Activated CD4-positive, alpha-beta T cell treated with anti-CD3 and anti-CD28 coated beads for 36 hours (primary cell): Measurements from ENCODE around the gene PSENEN. TPM values are rescaled to one million over a fixed set of nuclear protein-coding genes. Genes with fewer than 3 reads are reported as not detected.
A peak's percentile ranks its signal among the peaks of the same experiment; 100 is the strongest.

Experiments used
- ATAC-seq: fragments of 200-7000 bp; cut with Tn5 transposase; one replicate; pipeline ENCODE4 v1.10.0; 2021; ENCODE audit warnings: mild to moderate bottlenecking, moderate library complexity
- CTCF ChIA-PET: fragments of 350-600 bp; sonication (Branson Sonifier 250); formaldehyde crosslinking; loops from one replicate; lab custom pipeline; 2021; ENCODE audit warnings: antibody characterized with exemption; lab: Charles Lee
- POLR2A ChIA-PET: fragments of 350-600 bp; sonication (Branson Sonifier 250); formaldehyde crosslinking; loops from one replicate; lab custom pipeline; 2021; ENCODE audit warnings: antibody characterized with exemption, inconsistent platforms; lab: Charles Lee
- DNase-seq: peaks from one replicate; pipeline ENCODE4 v3.0.0-alpha.2; 2020
- H3K27ac Mint-ChIP-seq: one replicate; pipeline ENCODE4 v1.8.0; 2021; ENCODE audit warnings: mixed read lengths
- H3K27me3 Mint-ChIP-seq: one replicate; pipeline ENCODE4 v1.8.0; 2021; ENCODE audit warnings: mixed read lengths
- H3K36me3 Mint-ChIP-seq: one replicate; pipeline ENCODE4 v1.8.0; 2021; ENCODE audit warnings: low read depth, mixed read lengths
- H3K4me1 Mint-ChIP-seq: one replicate; pipeline ENCODE4 v1.8.0; 2021; ENCODE audit warnings: mixed read lengths
- H3K4me3 Mint-ChIP-seq: one replicate; pipeline ENCODE4 v1.8.0; 2021; ENCODE audit warnings: mild to moderate bottlenecking, moderate library complexity, mixed read lengths
- H3K9me3 Mint-ChIP-seq: one replicate; pipeline ENCODE4 v1.8.0; 2021; ENCODE audit warnings: low read depth, mixed read lengths
- intact Hi-C, 2 experiments: fragments of 100-400 bp; cut with DNase I in 1 of 2; cut with micrococcal nuclease in 1 of 2; formaldehyde crosslinking; loops; one replicate each; pipeline versions ENCODE4 v1.14.2 to v1.15.1; 2022 to 2024; cut with DNase I, micrococcal nuclease
- total RNA-seq, 2 experiments: library from RNA; stranded (reverse); gene quantifications; one replicate each; pipeline ENCODE4 v1.2.3, GENCODE V29; 2021

PSENEN gene
- total RNA-seq, 2 experiments from 2014 or later: 36.0 to 37.9 TPM

GRCh38 chr19:35741203-35741515 lies 4.3 kb upstream of the PSENEN start:
- no peaks in the 10 kb centered on the region for H3K9me3 Mint-ChIP-seq
- intact Hi-C loops: loop anchor here (1.0 to 10.0 kb wide), 6 partner anchors 48 to 596 kb away; partner anchors contain the start of genes ETV2 (in 1 of the 2), FXYD7 (in 1 of the 2), POLR2I (in 1 of the 2) and SDHAF1 (in 1 of the 2)
- no peaks in the 10 kb centered on the region for H3K27me3 Mint-ChIP-seq
- H3K4me3 Mint-ChIP-seq: peak overlapping the region; percentile 82
- CTCF ChIA-PET: interaction anchor here (0.7 to 2.2 kb wide), 9 partner anchors 10 to 273 kb away, joined by 3 to 14 read pairs (median 3); partner anchors contain the start of gene ALKBH6
- DNase-seq: no peak
- H3K4me1 Mint-ChIP-seq: peaks cover 33% of the 10 kb centered on the region
- ATAC-seq: no peak
- H3K27ac Mint-ChIP-seq: peak overlapping the region; percentile 96
- POLR2A ChIA-PET: interaction anchor here (1.0 to 1.3 kb wide), 7 partner anchors 12 to 49 kb away, joined by 3 to 6 read pairs (median 4); no protein-coding TSS in a partner anchor
- peaks cover 46% of the 10 kb centered on the region for H3K36me3 Mint-ChIP-seq

DNA sequence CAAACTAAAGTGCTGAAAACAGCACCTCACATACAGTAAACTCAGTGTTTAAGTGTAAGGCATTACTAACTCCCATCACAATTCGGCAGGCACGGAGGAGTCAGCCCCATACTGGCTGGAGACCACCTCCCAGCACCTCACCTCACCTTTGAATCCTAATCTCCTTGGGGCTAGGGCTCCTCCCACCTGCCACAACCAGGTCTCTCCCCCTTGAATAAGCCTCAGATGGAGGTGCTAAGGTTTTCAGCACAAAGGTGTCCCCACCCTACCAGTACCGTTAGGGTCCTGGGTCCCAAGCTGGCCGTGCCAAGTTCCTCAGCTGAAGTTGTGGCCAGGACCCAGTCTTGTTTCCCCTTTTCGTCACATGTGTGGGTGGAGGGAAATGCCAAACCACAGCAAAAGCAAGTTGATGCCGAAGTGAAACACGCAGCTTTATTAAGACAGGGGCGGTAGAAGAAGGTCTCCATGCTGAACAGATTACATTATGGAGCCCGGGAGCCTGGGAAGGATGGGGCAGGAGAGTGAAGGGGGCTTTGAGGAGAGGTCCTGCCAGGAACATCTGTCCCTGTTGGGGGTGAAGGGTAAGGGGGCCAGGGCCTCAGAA lies 3.2 kb upstream of the PSENEN start, which contains the start of gene IGFLR1:
Gene IGFLR1, minus strand, starts transcription at position 332 of the 604 bp plus-strand sequence. CDS start 1,272 bp downstream, outside the sequence.
- POLR2A ChIA-PET: interaction anchor here (0.8 to 1.2 kb wide), 5 partner anchors 24 to 189 kb away, joined by 3 to 8 read pairs (median 6); partner anchors contain the start of gene COX6B1
- intact Hi-C loops: loop anchor here (1.0 to 10.0 kb wide), 4 partner anchors 15 to 597 kb away; partner anchors contain the start of genes ETV2 (in 1 of the 2), FXYD7 (in 1 of the 2), HSPB6 (in 1 of the 2) and SDHAF1 (in 1 of the 2)

DNA sequence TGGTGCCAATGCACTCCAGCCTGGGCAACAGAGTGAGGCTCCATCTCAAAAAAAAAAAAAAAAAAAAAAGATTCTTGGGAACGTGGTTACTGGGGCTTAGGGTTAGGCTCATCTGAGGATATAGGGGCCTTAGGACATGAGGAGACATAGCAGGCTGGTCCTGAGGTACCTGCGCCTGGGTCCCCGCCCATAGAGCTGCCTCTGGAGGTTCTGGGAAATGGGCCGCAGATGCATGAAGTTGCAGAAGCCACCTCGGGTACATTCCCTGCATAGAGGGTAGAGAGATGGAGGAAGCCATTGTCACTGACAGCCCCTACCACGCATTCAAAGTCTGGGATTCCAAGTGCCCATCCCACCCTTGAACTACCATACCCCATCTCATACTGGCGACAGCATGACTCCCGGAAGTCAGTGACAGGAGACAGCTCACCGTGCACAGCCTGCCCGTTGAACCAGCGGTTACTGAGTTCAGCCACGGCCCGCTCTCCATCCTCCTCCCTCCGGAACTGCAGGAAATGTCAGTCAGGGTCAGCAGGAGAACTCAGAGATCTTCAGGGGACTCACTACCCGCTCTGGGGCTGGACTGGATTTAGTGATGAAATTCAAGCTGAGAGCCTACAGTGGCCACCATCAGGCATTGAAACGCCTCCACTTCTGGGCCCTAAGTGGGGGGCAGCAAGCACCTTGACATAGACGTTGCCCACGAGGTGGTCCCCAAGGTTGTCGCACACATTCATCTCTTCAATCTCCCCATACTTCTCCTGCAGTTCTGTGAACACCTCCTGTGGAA lies 1.6 kb upstream of the PSENEN start:
- peaks cover 31% of the 10 kb centered on the region for H3K36me3 Mint-ChIP-seq

More for the DNA sequence above, 3.2 kb upstream of the PSENEN start, which contains the start of gene IGFLR1:
- Mint-ChIP-seq H3K27me3 (no peaks in the 10 kb centered on the region), H3K4me3 (peak within 1 kb of the TSS; percentile 99), H3K36me3 (peaks cover 41% of the 10 kb centered on the region), H3K4me1 (peaks cover 39% of the 10 kb centered on the region), H3K9me3 (no peaks in the 10 kb centered on the region), H3K27ac (peak within 1 kb of the TSS; percentile 96)
- CTCF ChIA-PET: interaction anchor here (1.0 to 1.2 kb wide), 3 partner anchors 15 to 44 kb away, joined by 3 read pairs; partner anchors contain the start of gene HSPB6
- DNase-seq: peak; percentile 88
- ATAC-seq: peak; percentile 1

GRCh38 chr19:35744430-35745327 lies 772 bp upstream of the PSENEN start:
- ATAC-seq (peak; percentile 57), DNase-seq (peak; percentile 96)
- intact Hi-C loops: loop anchor here (1.0 to 10.0 kb wide), 14 partner anchors 27 to 600 kb away; partner anchors contain the start of genes ARHGAP33 (in 2 of the 2), ETV2 (in 1 of the 2), FXYD7 (in 1 of the 2) and SDHAF1 (in 1 of the 2)
- no peaks in the 10 kb centered on the region for H3K27me3 Mint-ChIP-seq
- CTCF ChIA-PET: interaction anchor here (0.6 to 2.0 kb wide), 8 partner anchors 23 to 398 kb away, joined by 3 to 8 read pairs (median 4); no protein-coding TSS in a partner anchor
- POLR2A ChIA-PET: interaction anchor here (1.0 to 2.3 kb wide), 4 partner anchors 26 to 187 kb away, joined by 4 to 13 read pairs (median 8); no protein-coding TSS in a partner anchor
- H3K4me3 Mint-ChIP-seq: peak overlapping the region; percentile 99
- peaks cover 49% of the 10 kb centered on the region for H3K4me1 Mint-ChIP-seq
- peak overlapping the region; percentile 100 for H3K27ac Mint-ChIP-seq
- H3K9me3 Mint-ChIP-seq: no peaks in the 10 kb centered on the region
- H3K36me3 Mint-ChIP-seq: peaks cover 30% of the 10 kb centered on the region

More for the DNA sequence above, 1.6 kb upstream of the PSENEN start:
- Mint-ChIP-seq H3K4me3 (peak overlapping the region; percentile 99), H3K9me3 (no peaks in the 10 kb centered on the region), H3K27ac (peak overlapping the region; percentile 100), H3K27me3 (no peaks in the 10 kb centered on the region), H3K4me1 (peaks cover 46% of the 10 kb centered on the region)
- DNase-seq (no peak), ATAC-seq (no peak)
- intact Hi-C loops: loop anchor here (1.0 to 10.0 kb wide), 9 partner anchors 27 to 599 kb away; partner anchors contain the start of genes ARHGAP33 (in 2 of the 2), ETV2 (in 1 of the 2), FXYD7 (in 1 of the 2) and SDHAF1 (in 1 of the 2)
- POLR2A ChIA-PET: interaction anchor here (1.8 to 2.3 kb wide), 2 partner anchors 25 to 41 kb away, joined by 10 to 13 read pairs; no protein-coding TSS in a partner anchor
- CTCF ChIA-PET: interaction anchor here (1.0 to 2.0 kb wide), 5 partner anchors 22 to 186 kb away, joined by 3 to 8 read pairs (median 4); no protein-coding TSS in a partner anchor

DNA sequence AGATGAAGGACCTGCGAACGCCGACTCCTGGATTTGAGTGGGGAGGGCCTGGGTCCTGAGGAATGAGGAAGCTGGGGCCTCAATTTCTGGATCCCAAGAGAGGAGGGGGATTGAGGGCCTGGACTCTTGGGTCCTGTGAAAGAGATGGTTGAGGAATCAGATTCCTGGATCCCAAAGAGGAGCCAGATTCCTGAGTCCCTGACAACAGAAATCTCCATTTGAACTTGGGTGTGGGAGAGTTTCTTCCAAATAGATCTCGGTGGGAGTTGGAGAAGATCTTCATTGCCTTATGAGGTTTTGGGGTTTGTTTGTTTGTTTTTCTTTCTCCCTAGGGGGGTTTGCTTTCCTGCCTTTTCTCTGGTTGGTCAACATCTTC lies 624 bp downstream of the PSENEN start:
- Mint-ChIP-seq H3K27ac (peak overlapping the region; percentile 100), H3K9me3 (no peaks in the 10 kb centered on the region), H3K36me3 (peaks cover 28% of the 10 kb centered on the region), H3K4me3 (peak overlapping the region; percentile 99), H3K27me3 (no peaks in the 10 kb centered on the region), H3K4me1 (peaks cover 51% of the 10 kb centered on the region)
- no peak for DNase-seq
- ChIA-PET CTCF (interaction anchor here (1.5 to 1.6 kb wide), 2 partner anchors 124 to 185 kb away, joined by 4 to 5 read pairs; no protein-coding TSS in a partner anchor), POLR2A (interaction anchor here (0.5 to 1.0 kb wide), 3 partner anchors 113 to 749 kb away, joined by 4 to 5 read pairs (median 5); no protein-coding TSS in a partner anchor)
- intact Hi-C loops: loop anchor here in 1 of 2 experiments (10.0 kb wide), 1 partner anchor 601 kb away; the partner anchor contains the start of gene FXYD7
- no peak for ATAC-seq

- DNase-seq: no peak
- ATAC-seq: no peak
- H3K4me1 Mint-ChIP-seq: peaks cover 51% of the 10 kb centered on the region
- CTCF ChIA-PET: no interaction called here
- H3K4me3 Mint-ChIP-seq: peak overlapping the region; percentile 99
- no peaks in the 10 kb centered on the region for H3K27me3 Mint-ChIP-seq
- POLR2A ChIA-PET: no interaction called here
- H3K9me3 Mint-ChIP-seq: no peaks in the 10 kb centered on the region
- H3K27ac Mint-ChIP-seq: peak overlapping the region; percentile 100
- H3K36me3 Mint-ChIP-seq: peaks cover 28% of the 10 kb centered on the region
- intact Hi-C loops: loop anchor here in 1 of 2 experiments (10.0 kb wide), 1 partner anchor 602 kb away; the partner anchor contains the start of gene FXYD7
Measured at GRCh38 chr19:35746531-35746930, 1.1 kb downstream of the PSENEN start.

DNA sequence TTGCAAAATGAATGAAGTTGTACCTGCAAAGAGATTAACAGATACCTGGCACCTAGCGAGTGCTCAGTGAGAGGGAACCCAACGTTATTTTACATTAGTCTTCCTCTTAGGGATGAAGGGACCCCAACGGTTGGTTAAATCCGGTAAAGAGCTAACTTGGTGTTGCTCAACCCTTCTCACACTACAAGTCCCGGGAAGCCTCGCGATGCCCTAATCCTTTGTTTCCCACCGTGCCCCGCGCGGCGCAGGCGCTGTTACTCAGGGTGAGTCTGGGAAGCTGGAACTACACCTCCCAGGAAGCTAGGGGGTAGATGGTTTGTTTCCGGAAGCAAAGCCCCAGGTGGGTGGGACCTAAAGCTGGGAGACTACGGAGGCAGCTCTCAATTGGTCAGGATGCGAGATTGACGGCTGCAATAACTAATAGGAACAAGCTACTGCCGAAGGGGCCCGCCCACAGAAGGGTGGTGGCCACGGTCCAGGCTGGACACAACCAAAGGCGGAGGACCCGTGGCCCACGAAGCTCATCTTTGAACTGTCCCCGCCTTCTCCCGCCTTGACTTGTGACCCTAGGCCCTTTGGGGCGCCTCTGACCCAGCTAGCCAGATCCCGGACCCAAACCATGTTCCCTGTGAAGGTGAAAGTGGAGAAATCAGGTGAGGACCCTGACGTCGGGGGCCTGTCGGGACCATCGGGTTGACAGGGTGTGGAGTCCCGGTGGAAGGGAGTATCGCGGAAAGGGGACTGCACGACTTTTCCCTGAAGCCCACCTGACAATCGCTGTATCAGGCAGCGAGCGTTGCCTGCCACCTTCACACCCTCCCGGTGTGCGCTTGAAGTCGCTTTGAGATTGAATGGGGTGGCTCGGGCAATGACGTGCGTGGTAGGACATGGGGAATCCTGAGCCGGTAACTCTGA lies 2.9 kb downstream of the PSENEN start, which contains the start of gene LIN37:
Gene LIN37, plus strand, starts transcription at position 471 of the 915 bp plus-strand sequence. Its CDS starts 149 bp downstream, at position 620.
- DNase-seq (peak; percentile 99), ATAC-seq (peak; percentile 81)
- no peaks in the 10 kb centered on the region for H3K9me3 Mint-ChIP-seq
- ChIA-PET CTCF (interaction anchor here (0.5 to 2.0 kb wide), 16 partner anchors 9 to 682 kb away, joined by 3 to 7 read pairs (median 3); partner anchors contain the start of genes ALKBH6 and PROSER3), POLR2A (interaction anchor here (0.6 to 1.0 kb wide), 7 partner anchors 9 to 266 kb away, joined by 3 to 5 read pairs (median 3); partner anchors contain the start of gene ALKBH6)
- H3K4me3 Mint-ChIP-seq: peak within 1 kb of the TSS; percentile 89
- peaks cover 17% of the 10 kb centered on the region for H3K36me3 Mint-ChIP-seq
- H3K27ac Mint-ChIP-seq: peak within 1 kb of the TSS; percentile 94
- H3K27me3 Mint-ChIP-seq: no peaks in the 10 kb centered on the region
- H3K4me1 Mint-ChIP-seq: peaks cover 40% of the 10 kb centered on the region
- intact Hi-C loops: loop anchor here (1.0 to 10.0 kb wide), 4 partner anchors 10 to 604 kb away; partner anchors contain the start of genes ARHGAP33 (in 2 of the 2), PROSER3 (in 2 of the 2) and FXYD7 (in 1 of the 2)

GRCh38 chr19:35750167-35750566 lies 4.7 kb downstream of the PSENEN start:
- Mint-ChIP-seq H3K4me3 (peak overlapping the region; percentile 18), H3K4me1 (peaks cover 30% of the 10 kb centered on the region), H3K36me3 (peaks cover 9% of the 10 kb centered on the region), H3K9me3 (no peaks in the 10 kb centered on the region), H3K27ac (no peak overlapping the region), H3K27me3 (no peaks in the 10 kb centered on the region)
- no peak for ATAC-seq
- CTCF ChIA-PET: interaction anchor here (1.0 kb wide), 1 partner anchor 13 kb away, joined by 3 read pairs; no protein-coding TSS in a partner anchor
- intact Hi-C loops: no loop called here
- POLR2A ChIA-PET: no interaction called here
- no peak for DNase-seq
